OCI-LY1 (cell line): ENCODE measurements around the gene RGS7.

Experiments used
- CTCF ChIP-seq: fragments of 200-600 bp; sonication (generic), shearing (Covaris generic); IDR thresholded peaks from 2 replicates; pipeline ENCODE4 v1.5.1; 2017; ENCODE audit warnings: mild to moderate bottlenecking, antibody characterized with exemption, low read length, moderate library complexity, mixed read lengths
- EZH2 ChIP-seq: fragments of 200-600 bp; sonication (generic), shearing (Covaris generic); IDR thresholded peaks from 2 replicates; pipeline ENCODE4 v1.8.0; 2017; ENCODE audit warnings: borderline replicate concordance, mixed run types, mild to moderate bottlenecking, antibody characterized with exemption, low read length, moderate library complexity, mixed read lengths

- TF ChIP-seq CTCF (no peak), EZH2 (no peak)
These were observed 119.1 kb downstream of the RGS7 start for GRCh38 chr1:241237873-241238272.
